ENCODE results near the gene FGA.

FGA gene

GRCh38 chr4:154590329-154591006 is at the start of gene FGA:
Gene FGA, minus strand, starts transcription at chr4:154590742. Its CDS starts 55 bp downstream, at chr4:154590687.
- Histone ChIP-seq H3K9me3 (replicated peaks; ENCODE audit: insufficient read depth, low read length) (no peaks in the 10 kb centered on the region), H3F3A (ENCODE audit: insufficient read depth, low read length) (no peaks in the 10 kb centered on the region), H3K27ac (ENCODE audit: low read length) (no peak within 1 kb of the TSS), H2AFZ (ENCODE audit: low read length) (no peak within 1 kb of the TSS), H3K9ac (ENCODE audit: low read length) (no peak within 1 kb of the TSS), H4K20me1 (ENCODE audit: insufficient read depth, low read length) (no peaks in the 10 kb centered on the region), H3K4me1 (ENCODE audit: low read length) (no peaks in the 10 kb centered on the region), H3K36me3 (replicated peaks; ENCODE audit: insufficient read depth, low read length) (no peaks in the 10 kb centered on the region), H3K4me3 (ENCODE audit: low read length) (no peak within 1 kb of the TSS), H3K9me2 (replicated peaks; ENCODE audit: insufficient read depth, low read length) (no peaks in the 10 kb centered on the region), H3K27me3 (replicated peaks; ENCODE audit: insufficient read depth, low read length) (no peaks in the 10 kb centered on the region), H3K4me2 (ENCODE audit: low read depth, low read length) (no peak within 1 kb of the TSS), H3K79me2 (ENCODE audit: low read length) (no peaks in the 10 kb centered on the region)
- TF ChIP-seq CTCF (IDR thresholded peaks at IDR 0.05; ENCODE audit: low read length): no peak
- TF ChIP-seq EZH2phosphoT487 (IDR thresholded peaks at IDR 0.05; ENCODE audit: low read length): no peak
- TF ChIP-seq EZH2 (optimal IDR thresholded peaks at IDR 0.05; ENCODE audit: low read depth, low read length): no peak
- no peak for DNase-seq

GRCh38 chr4:154634058-154634457 is 43.5 kb upstream of the FGA start:
- no peak for DNase-seq
- Histone ChIP-seq H3K4me1 (ENCODE audit: low read length) (no peaks in the 10 kb centered on the region), H3K27ac (ENCODE audit: low read length) (no peak overlapping the region), H3K36me3 (replicated peaks; ENCODE audit: insufficient read depth, low read length) (no peaks in the 10 kb centered on the region), H3K9ac (ENCODE audit: low read length) (no peak overlapping the region), H2AFZ (ENCODE audit: low read length) (no peak overlapping the region), H3K4me3 (ENCODE audit: low read length) (no peak overlapping the region), H4K20me1 (ENCODE audit: insufficient read depth, low read length) (no peaks in the 10 kb centered on the region), H3K4me2 (ENCODE audit: low read depth, low read length) (no peak overlapping the region), H3K79me2 (ENCODE audit: low read length) (no peaks in the 10 kb centered on the region), H3F3A (ENCODE audit: insufficient read depth, low read length) (no peaks in the 10 kb centered on the region), H3K9me2 (replicated peaks; ENCODE audit: insufficient read depth, low read length) (no peaks in the 10 kb centered on the region), H3K9me3 (replicated peaks; ENCODE audit: insufficient read depth, low read length) (no peaks in the 10 kb centered on the region), H3K27me3 (replicated peaks; ENCODE audit: insufficient read depth, low read length) (no peaks in the 10 kb centered on the region)
- TF ChIP-seq CTCF (IDR thresholded peaks at IDR 0.05; ENCODE audit: low read length) (no peak), EZH2phosphoT487 (IDR thresholded peaks at IDR 0.05; ENCODE audit: low read length) (no peak), EZH2 (optimal IDR thresholded peaks at IDR 0.05; ENCODE audit: low read depth, low read length) (no peak)

- DNase-seq: no peak
- Histone ChIP-seq H3K9me3 (replicated peaks; ENCODE audit: insufficient read depth, low read length) (no peaks in the 10 kb centered on the region), H3K36me3 (replicated peaks; ENCODE audit: insufficient read depth, low read length) (no peaks in the 10 kb centered on the region), H4K20me1 (ENCODE audit: insufficient read depth, low read length) (no peaks in the 10 kb centered on the region), H3K4me1 (ENCODE audit: low read length) (no peaks in the 10 kb centered on the region), H3K27ac (ENCODE audit: low read length) (no peak overlapping the region), H3K9ac (ENCODE audit: low read length) (no peak overlapping the region), H3F3A (ENCODE audit: insufficient read depth, low read length) (no peaks in the 10 kb centered on the region), H3K79me2 (ENCODE audit: low read length) (no peaks in the 10 kb centered on the region), H2AFZ (ENCODE audit: low read length) (no peak overlapping the region), H3K4me3 (ENCODE audit: low read length) (no peak overlapping the region), H3K27me3 (replicated peaks; ENCODE audit: insufficient read depth, low read length) (no peaks in the 10 kb centered on the region), H3K4me2 (ENCODE audit: low read depth, low read length) (no peak overlapping the region), H3K9me2 (replicated peaks; ENCODE audit: insufficient read depth, low read length) (no peaks in the 10 kb centered on the region)
- TF ChIP-seq EZH2phosphoT487 (IDR thresholded peaks at IDR 0.05; ENCODE audit: low read length) (no peak), CTCF (IDR thresholded peaks at IDR 0.05; ENCODE audit: low read length) (no peak), EZH2 (optimal IDR thresholded peaks at IDR 0.05; ENCODE audit: low read depth, low read length) (no peak)
Measured at GRCh38 chr4:154631828-154632227, 41.3 kb upstream of the FGA start.

Measured in MM.1S (cell line).